Measurements from ENCODE around the gene EGFL7. TPM values are rescaled to one million over a fixed set of nuclear protein-coding genes. Genes with fewer than 3 reads are reported as not detected.

Gene EGFL7
- total RNA-seq, 3 donors from 2014 or later: 15.9 to 43.4 (median 18.9) TPM

DNA sequence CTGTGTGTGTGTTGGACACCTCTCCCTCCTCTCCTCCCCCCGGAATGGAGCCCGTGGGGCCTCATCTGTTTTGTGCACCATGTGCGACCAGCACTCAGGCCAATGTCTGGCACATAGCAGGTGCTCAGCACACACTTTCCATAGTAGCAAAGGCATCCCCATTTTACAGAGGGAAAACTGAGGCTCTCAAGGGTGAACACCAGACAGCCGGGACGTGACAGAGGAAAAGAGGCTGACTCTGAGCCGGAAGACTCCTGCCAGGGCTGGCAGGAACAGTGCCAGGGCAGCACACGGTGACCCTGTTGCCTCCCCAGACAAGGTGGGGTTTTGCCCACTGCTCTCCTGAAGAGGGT is 26.4 kb downstream of the EGFL7 start:
- Histone ChIP-seq H3K9me3 (no peaks in the 10 kb centered on the region), H3K36me3 (ENCODE audit: low read depth) (no peaks in the 10 kb centered on the region), H3K4me3 (no peak overlapping the region), H3K4me1 (ENCODE audit: low read depth) (peaks cover 35% of the 10 kb centered on the region)
- intact Hi-C loops (cut with DNase I, micrococcal nuclease): no loop called here
- DNase-seq (peak in 1 of 3 donors; percentile 43), ATAC-seq (no peak)
- TF ChIP-seq, protein P1, sequence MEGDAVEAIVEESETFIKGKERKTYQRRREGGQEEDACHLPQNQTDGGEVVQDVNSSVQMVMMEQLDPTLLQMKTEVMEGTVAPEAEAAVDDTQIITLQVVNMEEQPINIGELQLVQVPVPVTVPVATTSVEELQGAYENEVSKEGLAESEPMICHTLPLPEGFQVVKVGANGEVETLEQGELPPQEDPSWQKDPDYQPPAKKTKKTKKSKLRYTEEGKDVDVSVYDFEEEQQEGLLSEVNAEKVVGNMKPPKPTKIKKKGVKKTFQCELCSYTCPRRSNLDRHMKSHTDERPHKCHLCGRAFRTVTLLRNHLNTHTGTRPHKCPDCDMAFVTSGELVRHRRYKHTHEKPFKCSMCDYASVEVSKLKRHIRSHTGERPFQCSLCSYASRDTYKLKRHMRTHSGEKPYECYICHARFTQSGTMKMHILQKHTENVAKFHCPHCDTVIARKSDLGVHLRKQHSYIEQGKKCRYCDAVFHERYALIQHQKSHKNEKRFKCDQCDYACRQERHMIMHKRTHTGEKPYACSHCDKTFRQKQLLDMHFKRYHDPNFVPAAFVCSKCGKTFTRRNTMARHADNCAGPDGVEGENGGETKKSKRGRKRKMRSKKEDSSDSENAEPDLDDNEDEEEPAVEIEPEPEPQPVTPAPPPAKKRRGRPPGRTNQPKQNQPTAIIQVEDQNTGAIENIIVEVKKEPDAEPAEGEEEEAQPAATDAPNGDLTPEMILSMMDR (IDR thresholded peaks at IDR 0.05): no peak

DNA sequence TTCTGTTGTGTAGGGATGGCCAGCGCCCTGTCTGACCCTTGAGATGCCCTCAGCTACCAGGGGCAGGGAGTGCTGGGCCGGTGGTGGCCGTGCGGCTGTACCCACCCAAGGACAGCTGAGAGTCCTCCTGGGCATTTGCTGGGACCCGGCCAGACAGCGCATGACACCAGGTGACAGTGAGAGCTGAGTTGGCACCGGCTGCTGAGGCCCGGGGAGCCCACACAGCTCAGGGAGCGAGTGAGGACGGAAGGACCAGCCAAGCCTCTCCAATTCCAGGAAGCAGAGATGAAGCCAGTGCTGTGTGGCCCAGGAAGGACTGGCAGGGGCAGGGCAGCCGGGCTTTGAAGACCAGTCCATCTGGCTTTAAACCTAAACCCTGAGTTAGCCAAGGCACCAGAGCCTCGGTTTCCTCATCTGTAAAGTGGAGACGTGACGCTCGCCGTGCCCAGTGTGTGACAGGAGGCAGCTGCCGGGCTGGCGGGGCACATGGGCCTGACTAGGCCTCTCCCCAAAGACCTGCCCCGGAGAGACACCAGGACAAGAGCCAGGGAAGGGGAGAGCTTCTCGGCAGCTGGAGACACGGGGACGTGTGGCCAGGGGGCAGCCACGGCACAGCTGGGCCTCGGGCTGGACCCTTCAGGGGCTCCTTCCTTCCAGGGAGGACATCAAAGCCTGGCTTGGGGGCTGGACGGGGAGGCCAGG is 27.5 kb downstream of the EGFL7 start:
- peak in 1 of 3 donors; percentile 45 for DNase-seq
- no peak overlapping the region for H3K4me3 ChIP-seq
- intact Hi-C loops (cut with DNase I, micrococcal nuclease): no loop called here
- H3K36me3 ChIP-seq (ENCODE audit: low read depth): no peaks in the 10 kb centered on the region
- ATAC-seq: no peak
- peaks cover 44% of the 10 kb centered on the region for H3K4me1 ChIP-seq (ENCODE audit: low read depth)
- TF ChIP-seq, protein P1 (IDR thresholded peaks at IDR 0.05): no peak
- H3K9me3 ChIP-seq: no peaks in the 10 kb centered on the region

DNA sequence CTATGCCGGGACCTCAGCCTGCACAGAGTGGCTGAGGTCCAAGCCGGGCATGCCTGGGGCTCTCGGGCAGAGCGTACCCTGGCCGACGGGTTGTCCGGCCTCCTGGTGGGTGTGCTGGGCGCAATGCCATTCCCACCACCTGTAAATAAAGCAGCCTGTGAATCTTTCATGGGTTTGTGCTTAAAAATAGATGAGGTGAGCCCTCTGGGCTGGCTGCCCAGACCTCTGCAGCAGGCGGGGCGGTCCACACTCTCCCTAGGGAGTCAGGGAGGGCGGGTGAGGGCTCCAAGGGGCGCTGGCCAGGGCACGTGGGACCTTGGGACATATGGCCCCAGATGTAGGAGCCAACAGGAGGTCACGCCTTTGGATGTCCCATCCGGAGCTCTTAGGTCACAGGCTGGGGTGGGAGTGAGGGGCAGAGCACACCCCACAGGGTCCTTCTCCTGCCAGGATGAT is 28.1 kb downstream of the EGFL7 start:
- TF ChIP-seq, protein P1 (IDR thresholded peaks at IDR 0.05): no peak
- no peak overlapping the region for H3K4me3 ChIP-seq
- intact Hi-C loops (cut with DNase I, micrococcal nuclease): no loop called here
- peaks cover 44% of the 10 kb centered on the region for H3K4me1 ChIP-seq (ENCODE audit: low read depth)
- ATAC-seq: no peak
- DNase-seq: peak in 1 of 3 donors; percentile 37
- H3K36me3 ChIP-seq (ENCODE audit: low read depth): no peaks in the 10 kb centered on the region
- no peaks in the 10 kb centered on the region for H3K9me3 ChIP-seq

DNA sequence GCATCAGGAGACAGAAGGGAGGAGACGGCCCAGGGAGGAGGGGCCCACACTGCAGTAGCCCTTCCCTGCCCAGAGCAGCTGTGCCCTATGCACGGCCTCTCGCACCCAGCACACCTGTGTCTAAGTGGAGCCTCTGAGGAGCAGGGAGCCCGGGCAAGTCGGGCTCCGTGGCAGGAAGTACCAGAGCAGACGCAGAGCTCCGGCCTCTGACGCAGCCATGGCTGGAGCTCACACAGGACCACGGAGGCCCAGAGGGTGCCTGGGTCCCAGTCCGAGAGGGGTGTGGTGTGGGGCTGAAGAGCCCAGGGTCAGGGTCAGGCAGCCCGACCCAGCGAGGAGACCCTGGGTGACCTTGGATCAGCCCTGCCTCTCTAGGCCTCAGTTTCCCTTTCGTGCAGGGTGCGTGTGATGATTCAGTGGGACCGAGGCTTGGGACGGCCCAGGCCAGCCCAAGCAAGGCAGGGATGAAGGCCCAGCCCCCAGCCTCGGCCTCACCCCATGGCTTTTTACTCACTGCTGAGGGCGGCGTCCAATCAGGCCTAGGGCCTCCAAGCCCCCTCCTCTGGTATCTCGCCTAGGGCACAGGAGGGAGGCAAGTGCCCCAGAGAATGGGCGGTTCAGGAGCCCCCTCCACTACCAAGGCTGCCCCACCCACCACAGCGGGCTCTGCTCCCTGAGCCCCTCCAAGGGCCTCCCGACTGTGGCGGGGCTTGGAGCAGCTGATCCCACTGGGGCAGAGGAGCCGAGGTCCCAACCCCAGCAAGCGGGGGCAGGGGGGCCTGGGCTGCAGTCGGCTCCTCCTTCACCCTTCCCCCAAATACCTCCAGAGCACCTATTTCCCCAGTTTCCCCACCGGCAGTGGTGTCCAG is 28.8 kb downstream of the EGFL7 start:
- peaks cover 40% of the 10 kb centered on the region for H3K4me1 ChIP-seq (ENCODE audit: low read depth)
- no peaks in the 10 kb centered on the region for H3K36me3 ChIP-seq (ENCODE audit: low read depth)
- ATAC-seq (no peak), DNase-seq (peak in 1 of 3 donors; percentile 35)
- no peaks in the 10 kb centered on the region for H3K9me3 ChIP-seq
- no peak overlapping the region for H3K4me3 ChIP-seq
- intact Hi-C loops (cut with DNase I, micrococcal nuclease): no loop called here
- TF ChIP-seq, protein P1 (IDR thresholded peaks at IDR 0.05): no peak

DNA sequence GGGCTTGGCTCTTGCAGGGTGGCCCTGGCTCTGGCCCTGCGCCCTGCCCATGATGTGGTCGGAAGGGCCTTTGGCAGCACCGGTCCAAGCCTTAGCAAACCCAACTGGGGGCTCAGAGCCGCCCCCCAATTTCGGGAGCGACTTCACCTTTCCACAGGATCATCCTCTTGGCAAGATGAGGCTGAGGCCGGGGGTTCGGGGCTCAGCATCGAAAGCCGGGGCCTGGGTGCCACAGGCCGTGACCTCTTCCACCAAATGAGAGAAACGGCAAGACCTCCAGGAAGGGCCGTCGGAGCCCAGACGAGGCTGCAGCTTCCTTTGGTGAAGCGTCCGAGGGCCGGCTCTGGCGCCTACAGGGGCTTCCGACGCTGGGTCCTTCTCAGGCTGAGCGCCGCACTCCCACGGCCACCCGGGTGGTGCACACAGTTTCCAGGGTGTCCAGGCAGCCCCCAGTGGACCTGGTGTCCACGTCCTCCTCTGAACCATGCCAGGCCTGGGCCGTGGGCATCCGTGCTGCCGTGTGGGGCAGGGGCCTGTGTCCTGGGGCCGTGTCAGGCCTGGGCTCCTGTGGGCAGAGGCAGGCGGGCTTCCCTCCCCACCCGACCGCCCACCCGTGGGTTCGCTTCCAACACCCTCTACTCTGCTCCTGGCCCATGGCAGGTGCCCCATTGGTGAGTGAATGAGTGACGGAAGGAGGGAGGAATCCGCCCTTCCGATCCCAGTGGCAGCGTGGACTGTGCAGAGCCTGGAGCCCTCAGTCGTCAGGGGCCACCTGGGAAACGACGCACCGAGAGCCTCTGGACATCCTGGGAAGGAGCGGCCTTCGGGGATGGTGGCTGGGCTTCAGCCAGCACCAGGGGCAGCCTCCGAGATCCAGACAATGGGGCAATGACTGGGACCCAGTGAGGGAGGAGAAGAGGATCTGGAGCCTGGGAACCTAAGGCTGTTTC is 29.7 kb downstream of the EGFL7 start:
- DNase-seq (peak in 2 of 3 donors; percentile 46 to 63), ATAC-seq (no peak)
- TF ChIP-seq, protein P1 (IDR thresholded peaks at IDR 0.05): no peak
- intact Hi-C loops (cut with DNase I, micrococcal nuclease): no loop called here
- Histone ChIP-seq H3K9me3 (no peaks in the 10 kb centered on the region), H3K4me1 (ENCODE audit: low read depth) (peaks cover 40% of the 10 kb centered on the region), H3K36me3 (ENCODE audit: low read depth) (no peaks in the 10 kb centered on the region), H3K4me3 (no peak overlapping the region)

Data from mucosa of descending colon (tissue), 3 donors.